ENCODE results near the gene TMEM156. TPM values are rescaled to one million over a fixed set of nuclear protein-coding genes. Genes with fewer than 3 reads are reported as not detected.
A peak's percentile ranks its signal among the peaks of the same experiment; 100 is the strongest.

The TMEM156 gene
- total and polyA plus RNA-seq, 2 of the 4 experiments (the other 2 are of a cell fraction) = 0.53 to 0.54 TPM

- Histone ChIP-seq H3K4me3 (ENCODE audit: insufficient read depth, low read depth, low read length) (no peak overlapping the region), H2BK20ac (ENCODE audit: low read depth, low read length) (no peak overlapping the region), H3K36me3 (ENCODE audit: control insufficient read depth, insufficient read depth, low read length) (peaks cover 66% of the 10 kb centered on the region), H3K4me1 (ENCODE audit: control insufficient read depth, insufficient read depth, low read length) (peaks cover 2% of the 10 kb centered on the region; the same call in 1 of the 2 replicates), H3K9me1 (ENCODE audit: insufficient read depth, low read length) (0 out of 2 replicates have a peak, but pooled peaks cover 3% of the 10 kb centered on the region), H3K79me1 (ENCODE audit: low read depth in 1 of 2, low read length in 2 of 2) (peaks cover 27 to 37% of the 10 kb centered on the region in 2 experiments), H3K9ac (ENCODE audit: low read depth, low read length) (no peak overlapping the region), H3K56ac (ENCODE audit: extremely low read depth, insufficient read depth, low read length) (no peak overlapping the region), H2BK5ac (ENCODE audit: low read depth, low read length, poor library complexity, severe bottlenecking) (peak overlapping the region; percentile 15), H2AK9ac (replicated peaks; ENCODE audit: low read depth, low read length, poor library complexity) (no peak overlapping the region), H3K9me3 (ENCODE audit: control insufficient read depth, insufficient read depth, low read length) (no peaks in the 10 kb centered on the region), H4K20me1 (ENCODE audit: insufficient read depth, low read length) (no peaks in the 10 kb centered on the region), H3K27ac (ENCODE audit: insufficient read depth, low read length) (no peak overlapping the region), H4K5ac (ENCODE audit: low read depth, low read length) (no peak overlapping the region), H4K91ac (ENCODE audit: insufficient read depth, low read depth, low read length) (no peak overlapping the region), H3K18ac (ENCODE audit: low read depth, low read length) (no peak overlapping the region), H2AK5ac (ENCODE audit: low read depth, low read length) (no peak overlapping the region), H2BK15ac (ENCODE audit: low read depth, low read length) (no peak overlapping the region), H3K4me2 (ENCODE audit: low read depth, low read length) (no peak overlapping the region), H2AFZ (replicated peaks; ENCODE audit: low read length, poor library complexity) (no peak overlapping the region), H4K8ac (ENCODE audit: low read depth in 2 of 2, low read length in 2 of 2) (no peak overlapping the region), H3K23ac (ENCODE audit: low read depth, low read length) (no peak overlapping the region), H3K14ac (replicated peaks; ENCODE audit: low read depth, low read length) (no peak overlapping the region), H2BK120ac (ENCODE audit: low read depth, low read length) (no peak overlapping the region), H3K27me3 (ENCODE audit: control insufficient read depth, insufficient read depth, low read length) (no peaks in the 10 kb centered on the region), H3K4ac (ENCODE audit: low read depth, low read length) (no peak overlapping the region)
- dilution Hi-C loops (cut with HindIII; ENCODE audit: low sequenced_read_pairs, unreplicated experiment) = no loop called here
- intact Hi-C loops (cut with micrococcal nuclease) = loop anchor here (5.0 kb wide), 1 partner anchor 207 kb away; no protein-coding TSS in a partner anchor
- ChIA-PET POLR2A (ENCODE audit: unreplicated experiment) (no interaction called here), CTCF (no interaction called here)
- TF ChIP-seq CHD1 (IDR thresholded peaks at IDR 0.05; ENCODE audit: low read depth, low read length) (no peak), FOS (IDR thresholded peaks at IDR 0.05; ENCODE audit: low read depth, low read length) (no peak), BHLHE40 (IDR thresholded peaks at IDR 0.05; ENCODE audit: low read depth, low read length) (no peak), RAD21 (IDR thresholded peaks at IDR 0.05; ENCODE audit: low read length) (no peak), MAFK (IDR thresholded peaks at IDR 0.05; ENCODE audit: low read depth, low read length) (no peak), CEBPB (IDR thresholded peaks at IDR 0.05; ENCODE audit: low read depth, low read length) (no peak), ELK1 (IDR thresholded peaks at IDR 0.05; ENCODE audit: borderline replicate concordance, low read depth, low read length) (no peak), RFX5 (IDR thresholded peaks at IDR 0.05; ENCODE audit: low read depth, low read length) (no peak), SMC3 (IDR thresholded peaks at IDR 0.05; ENCODE audit: low read depth, low read length) (no peak), MAZ (IDR thresholded peaks at IDR 0.05; ENCODE audit: borderline replicate concordance, low read depth, low read length) (no peak), CTCF (conservative IDR thresholded peaks at IDR 0.05; ENCODE audit: low read depth, low read length) (no peak), MXI1 (IDR thresholded peaks at IDR 0.05; ENCODE audit: borderline replicate concordance, low read depth, low read length) (no peak), NFE2L2 (IDR thresholded peaks at IDR 0.05; ENCODE audit: low read depth, low read length) (no peak), USF2 (IDR thresholded peaks at IDR 0.05; ENCODE audit: low read depth, low read length) (no peak), POLR2A (IDR thresholded peaks at IDR 0.05; ENCODE audit: low read depth, low read length) (no peak), RCOR1 (IDR thresholded peaks at IDR 0.05; ENCODE audit: insufficient replicate concordance, low read length) (no peak)
- no TSS peak for BruUV-seq (replicated peaks)
- WGBS, 2 experiments (ENCODE audit: extremely low coverage in 2 of 2, insufficient read length in 1 of 2) = no CpG with 5 or more reads among the region's 1 CpG
- in situ Hi-C loops (cut with MboI; ENCODE audit: low sequenced_read_pairs) = loop anchor here (10.0 kb wide), 1 partner anchor 185 kb away; no protein-coding TSS in a partner anchor
- ATAC-seq (ENCODE audit: low read depth) (no peak), DNase-seq (no peak)
These were observed 102.0 kb downstream of the TMEM156 start for GRCh38 chr4:38930204-38930603.

All from IMR-90 (cell line).